ENCODE measurements around the gene NDUFAF2. TPM values are rescaled to one million over a fixed set of nuclear protein-coding genes. Genes with fewer than 3 reads are reported as not detected.

NDUFAF2 gene
- polyA plus RNA-seq, 1 of the 3 experiments (the other 2 are of a cell fraction): 33.4 TPM

- H3K4me3 ChIP-seq (ENCODE audit: low read depth in 2 of 2, low read length in 1 of 2): peak overlapping the region; percentile 24 to 35; a peak in 3 of 4 replicates
- ChIA-PET POLR2A (no interaction called here), CTCF (no interaction called here)
- WGBS (ENCODE audit: low lambda C conversion rate): 46% methylated on average over 2 of the region's 2 CpGs
- H3K27me3 ChIP-seq (ENCODE audit: insufficient read depth): no peaks in the 10 kb centered on the region
- DNase-seq: no peak
- H4K20me1 ChIP-seq (ENCODE audit: insufficient read depth): no peaks in the 10 kb centered on the region
- no peaks in the 10 kb centered on the region for H3K36me3 ChIP-seq (replicated peaks in 1 of 2; ENCODE audit: control insufficient read depth in 1 of 2, insufficient read depth in 2 of 2, low read length in 1 of 2)
- no peaks in the 10 kb centered on the region for H3K79me2 ChIP-seq (ENCODE audit: insufficient read depth)
- TF ChIP-seq YY1 (IDR thresholded peaks at IDR 0.05; ENCODE audit: low read depth) (no peak), NRF1 (IDR thresholded peaks at IDR 0.05; ENCODE audit: low read depth, low read length) (no peak), USF1 (IDR thresholded peaks at IDR 0.05; ENCODE audit: borderline replicate concordance, low read depth) (no peak), RCOR1 (IDR thresholded peaks at IDR 0.05; ENCODE audit: low read length) (no peak), MXI1 (IDR thresholded peaks at IDR 0.05; ENCODE audit: low read depth, low read length) (no peak), RFX5 (IDR thresholded peaks at IDR 0.05; ENCODE audit: low read length) (no peak), IRF3 (IDR thresholded peaks at IDR 0.05; ENCODE audit: low read depth, low read length) (no peak), GATA2 (CRISPR knock-in tag; IDR thresholded peaks at IDR 0.05) (no peak), JUND (IDR thresholded peaks at IDR 0.05) (no peak), POLR2AphosphoS5 (IDR thresholded peaks at IDR 0.05; ENCODE audit: low read depth, low read length) (no peak), FOSL2 (IDR thresholded peaks at IDR 0.05; ENCODE audit: borderline replicate concordance, low read depth) (no peak), ELF1 (IDR thresholded peaks at IDR 0.05) (no peak), GABPA (IDR thresholded peaks at IDR 0.05; ENCODE audit: low read depth) (no peak), EP300 (IDR thresholded peaks at IDR 0.05; ENCODE audit: borderline replicate concordance in 1 of 2, low read depth in 1 of 2, low read length in 1 of 2) (no peak)
- TF ChIP-seq, protein P1, sequence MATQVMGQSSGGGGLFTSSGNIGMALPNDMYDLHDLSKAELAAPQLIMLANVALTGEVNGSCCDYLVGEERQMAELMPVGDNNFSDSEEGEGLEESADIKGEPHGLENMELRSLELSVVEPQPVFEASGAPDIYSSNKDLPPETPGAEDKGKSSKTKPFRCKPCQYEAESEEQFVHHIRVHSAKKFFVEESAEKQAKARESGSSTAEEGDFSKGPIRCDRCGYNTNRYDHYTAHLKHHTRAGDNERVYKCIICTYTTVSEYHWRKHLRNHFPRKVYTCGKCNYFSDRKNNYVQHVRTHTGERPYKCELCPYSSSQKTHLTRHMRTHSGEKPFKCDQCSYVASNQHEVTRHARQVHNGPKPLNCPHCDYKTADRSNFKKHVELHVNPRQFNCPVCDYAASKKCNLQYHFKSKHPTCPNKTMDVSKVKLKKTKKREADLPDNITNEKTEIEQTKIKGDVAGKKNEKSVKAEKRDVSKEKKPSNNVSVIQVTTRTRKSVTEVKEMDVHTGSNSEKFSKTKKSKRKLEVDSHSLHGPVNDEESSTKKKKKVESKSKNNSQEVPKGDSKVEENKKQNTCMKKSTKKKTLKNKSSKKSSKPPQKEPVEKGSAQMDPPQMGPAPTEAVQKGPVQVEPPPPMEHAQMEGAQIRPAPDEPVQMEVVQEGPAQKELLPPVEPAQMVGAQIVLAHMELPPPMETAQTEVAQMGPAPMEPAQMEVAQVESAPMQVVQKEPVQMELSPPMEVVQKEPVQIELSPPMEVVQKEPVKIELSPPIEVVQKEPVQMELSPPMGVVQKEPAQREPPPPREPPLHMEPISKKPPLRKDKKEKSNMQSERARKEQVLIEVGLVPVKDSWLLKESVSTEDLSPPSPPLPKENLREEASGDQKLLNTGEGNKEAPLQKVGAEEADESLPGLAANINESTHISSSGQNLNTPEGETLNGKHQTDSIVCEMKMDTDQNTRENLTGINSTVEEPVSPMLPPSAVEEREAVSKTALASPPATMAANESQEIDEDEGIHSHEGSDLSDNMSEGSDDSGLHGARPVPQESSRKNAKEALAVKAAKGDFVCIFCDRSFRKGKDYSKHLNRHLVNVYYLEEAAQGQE (IDR thresholded peaks at IDR 0.05; ENCODE audit: low read depth, low read length): no peak
- TF ChIP-seq, protein P2, sequence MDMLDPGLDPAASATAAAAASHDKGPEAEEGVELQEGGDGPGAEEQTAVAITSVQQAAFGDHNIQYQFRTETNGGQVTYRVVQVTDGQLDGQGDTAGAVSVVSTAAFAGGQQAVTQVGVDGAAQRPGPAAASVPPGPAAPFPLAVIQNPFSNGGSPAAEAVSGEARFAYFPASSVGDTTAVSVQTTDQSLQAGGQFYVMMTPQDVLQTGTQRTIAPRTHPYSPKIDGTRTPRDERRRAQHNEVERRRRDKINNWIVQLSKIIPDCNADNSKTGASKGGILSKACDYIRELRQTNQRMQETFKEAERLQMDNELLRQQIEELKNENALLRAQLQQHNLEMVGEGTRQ (IDR thresholded peaks at IDR 0.05; ENCODE audit: borderline replicate concordance, low read depth, low read length): no peak
- TF ChIP-seq, protein P3, sequence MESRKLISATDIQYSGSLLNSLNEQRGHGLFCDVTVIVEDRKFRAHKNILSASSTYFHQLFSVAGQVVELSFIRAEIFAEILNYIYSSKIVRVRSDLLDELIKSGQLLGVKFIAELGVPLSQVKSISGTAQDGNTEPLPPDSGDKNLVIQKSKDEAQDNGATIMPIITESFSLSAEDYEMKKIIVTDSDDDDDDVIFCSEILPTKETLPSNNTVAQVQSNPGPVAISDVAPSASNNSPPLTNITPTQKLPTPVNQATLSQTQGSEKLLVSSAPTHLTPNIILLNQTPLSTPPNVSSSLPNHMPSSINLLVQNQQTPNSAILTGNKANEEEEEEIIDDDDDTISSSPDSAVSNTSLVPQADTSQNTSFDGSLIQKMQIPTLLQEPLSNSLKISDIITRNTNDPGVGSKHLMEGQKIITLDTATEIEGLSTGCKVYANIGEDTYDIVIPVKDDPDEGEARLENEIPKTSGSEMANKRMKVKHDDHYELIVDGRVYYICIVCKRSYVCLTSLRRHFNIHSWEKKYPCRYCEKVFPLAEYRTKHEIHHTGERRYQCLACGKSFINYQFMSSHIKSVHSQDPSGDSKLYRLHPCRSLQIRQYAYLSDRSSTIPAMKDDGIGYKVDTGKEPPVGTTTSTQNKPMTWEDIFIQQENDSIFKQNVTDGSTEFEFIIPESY (IDR thresholded peaks at IDR 0.05; ENCODE audit: borderline replicate concordance, low read depth): no peak
- TF ChIP-seq, protein P4, sequence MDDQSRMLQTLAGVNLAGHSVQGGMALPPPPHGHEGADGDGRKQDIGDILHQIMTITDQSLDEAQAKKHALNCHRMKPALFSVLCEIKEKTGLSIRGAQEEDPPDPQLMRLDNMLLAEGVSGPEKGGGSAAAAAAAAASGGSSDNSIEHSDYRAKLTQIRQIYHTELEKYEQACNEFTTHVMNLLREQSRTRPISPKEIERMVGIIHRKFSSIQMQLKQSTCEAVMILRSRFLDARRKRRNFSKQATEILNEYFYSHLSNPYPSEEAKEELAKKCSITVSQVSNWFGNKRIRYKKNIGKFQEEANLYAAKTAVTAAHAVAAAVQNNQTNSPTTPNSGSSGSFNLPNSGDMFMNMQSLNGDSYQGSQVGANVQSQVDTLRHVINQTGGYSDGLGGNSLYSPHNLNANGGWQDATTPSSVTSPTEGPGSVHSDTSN (IDR thresholded peaks at IDR 0.05): no peak
- peaks cover 0 to 4% of the 10 kb centered on the region in 2 experiments; a peak in 1 of 4 replicates for H3K4me1 ChIP-seq (ENCODE audit: control insufficient read depth in 1 of 2, insufficient read depth in 2 of 2, low read depth in 1 of 2, low read length in 1 of 2)
- H3K9me2 ChIP-seq: no peaks in the 10 kb centered on the region
- peak overlapping the region; percentile 51 for H3K4me2 ChIP-seq
- H3F3A ChIP-seq (replicated peaks; ENCODE audit: insufficient read depth): no peaks in the 10 kb centered on the region
- no peaks in the 10 kb centered on the region for H3K9me3 ChIP-seq
- H3K27ac ChIP-seq (ENCODE audit: low read depth in 2 of 2, low read length in 1 of 2): no peak overlapping the region
- H3K9ac ChIP-seq: peak overlapping the region; percentile 4; the same call in 1 of the 2 replicates
- peak overlapping the region; percentile 72; the same call in 1 of the 2 replicates for H2AFZ ChIP-seq (ENCODE audit: low read depth)
Measured at GRCh38 chr5:61180886-61181285, 235.9 kb downstream of the NDUFAF2 start.

Data from SK-N-SH (cell line).